ENCODE measurements around the gene THRAP3. TPM values are rescaled to one million over a fixed set of nuclear protein-coding genes. Genes with fewer than 3 reads are reported as not detected.
"Not testable (repeated sequence)": the region's sequence is repeated elsewhere in the genome, so short reads cannot be mapped to it uniquely, and the experiment has no call there.

THRAP3 gene
- polyA plus RNA-seq, 3 donors from 2014 or later: 61.6 to 103 (median 70.7) TPM

GRCh38 chr1:36196805-36197204 is 27.4 kb upstream of the THRAP3 start:
- H3K27ac Mint-ChIP-seq; H3K4me1 Mint-ChIP-seq; H3K4me3 Mint-ChIP-seq; H3K27me3 Mint-ChIP-seq (ENCODE audit: low read depth in 3 of 3); DNase-seq; H3K36me3 Mint-ChIP-seq; H3K9me3 Mint-ChIP-seq: not testable (repeated sequence)

GRCh38 chr1:36198641-36199040 is 25.6 kb upstream of the THRAP3 start:
- H3K9me3 Mint-ChIP-seq: no peaks in the 10 kb centered on the region
- no peak for DNase-seq
- peaks cover 3 to 5% (median 4%) of the 10 kb centered on the region in 3 donors for H3K36me3 Mint-ChIP-seq
- H3K27ac Mint-ChIP-seq: no peak overlapping the region
- no peaks in the 10 kb centered on the region for H3K4me1 Mint-ChIP-seq
- H3K4me3 Mint-ChIP-seq: no peak overlapping the region
- peaks cover 0 to 2% (median 0%) of the 10 kb centered on the region in 3 donors for H3K27me3 Mint-ChIP-seq (ENCODE audit: low read depth in 3 of 3)

GRCh38 chr1:36199934-36200741 is 24.1 kb upstream of the THRAP3 start:
- H3K27ac Mint-ChIP-seq: no peak overlapping the region
- peaks cover 0 to 2% (median 0%) of the 10 kb centered on the region in 3 donors for H3K27me3 Mint-ChIP-seq (ENCODE audit: low read depth in 3 of 3)

GRCh38 chr1:36203027-36203553 is 21.2 kb upstream of the THRAP3 start:
- DNase-seq: no peak
- Mint-ChIP-seq H3K36me3 (peaks cover 0 to 4% (median 0%) of the 10 kb centered on the region in 3 donors), H3K9me3 (no peaks in the 10 kb centered on the region), H3K27ac (no peak overlapping the region), H3K4me1 (no peaks in the 10 kb centered on the region), H3K4me3 (no peak overlapping the region), H3K27me3 (ENCODE audit: low read depth in 3 of 3) (peaks cover 0 to 3% (median 0%) of the 10 kb centered on the region in 3 donors)

More at GRCh38 chr1:36199934-36200741, 24.1 kb upstream of the THRAP3 start:
- H3K4me1 Mint-ChIP-seq: no peaks in the 10 kb centered on the region
- DNase-seq: no peak
- peaks cover 3 to 5% (median 4%) of the 10 kb centered on the region in 3 donors for H3K36me3 Mint-ChIP-seq
- H3K9me3 Mint-ChIP-seq: no peaks in the 10 kb centered on the region
- no peak overlapping the region for H3K4me3 Mint-ChIP-seq

GRCh38 chr1:36203554-36204346 is 20.5 kb upstream of the THRAP3 start:
- Mint-ChIP-seq H3K4me3 (no peak overlapping the region), H3K27ac (peak overlapping the region in 1 of 6 donors; percentile 13), H3K9me3 (no peaks in the 10 kb centered on the region), H3K36me3 (peaks cover 0 to 4% (median 0%) of the 10 kb centered on the region in 3 donors), H3K27me3 (ENCODE audit: low read depth in 3 of 3) (peaks cover 0 to 3% (median 0%) of the 10 kb centered on the region in 3 donors), H3K4me1 (no peaks in the 10 kb centered on the region)
- DNase-seq: no peak

GRCh38 chr1:36204347-36204909 is 19.8 kb upstream of the THRAP3 start:
- no peaks in the 10 kb centered on the region for H3K4me1 Mint-ChIP-seq
- H3K9me3 Mint-ChIP-seq: no peaks in the 10 kb centered on the region
- H3K4me3 Mint-ChIP-seq: no peak overlapping the region
- peaks cover 0 to 3% (median 0%) of the 10 kb centered on the region in 3 donors for H3K27me3 Mint-ChIP-seq (ENCODE audit: low read depth in 3 of 3)
- peaks cover 0 to 4% (median 0%) of the 10 kb centered on the region in 3 donors for H3K36me3 Mint-ChIP-seq
- DNase-seq: no peak
- H3K27ac Mint-ChIP-seq: no peak overlapping the region

GRCh38 chr1:36206323-36206858 is 17.9 kb upstream of the THRAP3 start:
- Mint-ChIP-seq H3K4me1 (no peaks in the 10 kb centered on the region), H3K36me3 (no peaks in the 10 kb centered on the region), H3K27me3 (ENCODE audit: low read depth in 3 of 3) (peaks cover 0 to 3% (median 0%) of the 10 kb centered on the region in 3 donors), H3K9me3 (no peaks in the 10 kb centered on the region), H3K4me3 (no peak overlapping the region), H3K27ac (no peak overlapping the region)
- DNase-seq: no peak

GRCh38 chr1:36207339-36207738 is 16.9 kb upstream of the THRAP3 start:
- H3K9me3 Mint-ChIP-seq: no peaks in the 10 kb centered on the region
- no peak for DNase-seq
- no peaks in the 10 kb centered on the region for H3K4me1 Mint-ChIP-seq
- H3K27me3 Mint-ChIP-seq (ENCODE audit: low read depth in 3 of 3): peaks cover 0 to 3% (median 0%) of the 10 kb centered on the region in 3 donors
- H3K4me3 Mint-ChIP-seq: no peak overlapping the region
- H3K36me3 Mint-ChIP-seq: no peaks in the 10 kb centered on the region
- no peak overlapping the region for H3K27ac Mint-ChIP-seq

GRCh38 chr1:36208978-36209703 is 15.1 kb upstream of the THRAP3 start:
- peaks cover 0 to 2% (median 0%) of the 10 kb centered on the region in 3 donors for H3K27me3 Mint-ChIP-seq (ENCODE audit: low read depth in 3 of 3)
- H3K4me3 Mint-ChIP-seq: no peak overlapping the region
- H3K27ac Mint-ChIP-seq: no peak overlapping the region
- H3K9me3 Mint-ChIP-seq: no peaks in the 10 kb centered on the region
- no peaks in the 10 kb centered on the region for H3K4me1 Mint-ChIP-seq
- DNase-seq: no peak
- H3K36me3 Mint-ChIP-seq: no peaks in the 10 kb centered on the region

GRCh38 chr1:36211307-36211706 is 12.9 kb upstream of the THRAP3 start:
- no peak overlapping the region for H3K27ac Mint-ChIP-seq
- H3K4me3 Mint-ChIP-seq: no peak overlapping the region
- no peak for DNase-seq
- peaks cover 0 to 3% (median 0%) of the 10 kb centered on the region in 3 donors for H3K27me3 Mint-ChIP-seq (ENCODE audit: low read depth in 3 of 3)
- H3K4me1 Mint-ChIP-seq: no peaks in the 10 kb centered on the region
- H3K36me3 Mint-ChIP-seq: no peaks in the 10 kb centered on the region
- no peaks in the 10 kb centered on the region for H3K9me3 Mint-ChIP-seq

GRCh38 chr1:36211841-36212240 is 12.4 kb upstream of the THRAP3 start:
- Mint-ChIP-seq H3K9me3 (no peaks in the 10 kb centered on the region), H3K27me3 (ENCODE audit: low read depth in 3 of 3) (peaks cover 0 to 1% (median 0%) of the 10 kb centered on the region in 3 donors), H3K36me3 (no peaks in the 10 kb centered on the region), H3K4me1 (no peaks in the 10 kb centered on the region), H3K4me3 (no peak overlapping the region), H3K27ac (no peak overlapping the region)
- DNase-seq: no peak

- no peak for DNase-seq
- H3K4me1 Mint-ChIP-seq: no peaks in the 10 kb centered on the region
- no peaks in the 10 kb centered on the region for H3K36me3 Mint-ChIP-seq
- H3K4me3 Mint-ChIP-seq: no peak overlapping the region
- peak overlapping the region in 3 of 6 donors; percentile 4 to 26 (median 7) for H3K27ac Mint-ChIP-seq
- H3K9me3 Mint-ChIP-seq: no peaks in the 10 kb centered on the region
- H3K27me3 Mint-ChIP-seq (ENCODE audit: low read depth in 3 of 3): peaks cover 0 to 1% (median 0%) of the 10 kb centered on the region in 3 donors
These were observed 11.5 kb upstream of the THRAP3 start for GRCh38 chr1:36212782-36213181.

GRCh38 chr1:36217670-36218069 is 6.6 kb upstream of the THRAP3 start:
- no peak overlapping the region for H3K27ac Mint-ChIP-seq
- H3K4me3 Mint-ChIP-seq: no peak overlapping the region
- peaks cover 0 to 5% of the 10 kb centered on the region in 2 donors for H3K4me1 Mint-ChIP-seq
- no peaks in the 10 kb centered on the region for H3K9me3 Mint-ChIP-seq
- no peak for DNase-seq
- no peaks in the 10 kb centered on the region for H3K36me3 Mint-ChIP-seq
- H3K27me3 Mint-ChIP-seq (ENCODE audit: low read depth in 3 of 3): peaks cover 1 to 4% (median 1%) of the 10 kb centered on the region in 3 donors
